ENCODE measurements around the gene DNAI1. TPM values are rescaled to one million over a fixed set of nuclear protein-coding genes. Genes with fewer than 3 reads are reported as not detected.

DNAI1 gene
- total RNA-seq, 2 donors from 2014 or later, result 5.6 TPM; not detected in 1

DNA sequence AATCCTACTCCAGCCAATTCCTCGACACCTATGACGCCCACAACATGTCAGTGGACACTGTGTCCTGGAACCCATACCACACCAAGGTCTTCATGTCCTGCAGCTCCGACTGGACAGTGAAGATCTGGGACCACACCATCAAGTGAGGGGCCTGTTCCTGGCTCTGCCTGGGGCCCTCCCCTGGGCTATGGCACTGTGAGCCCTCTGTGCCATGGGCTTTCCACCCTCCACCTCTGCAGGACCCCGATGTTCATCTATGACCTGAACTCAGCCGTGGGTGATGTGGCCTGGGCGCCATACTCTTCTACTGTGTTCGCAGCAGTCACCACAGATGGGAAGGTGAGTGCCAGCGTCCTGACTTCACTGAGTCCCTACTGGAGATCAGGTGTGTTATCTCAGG is 55.8 kb downstream of the DNAI1 start:
- Histone ChIP-seq H3K27me3 (replicated peaks; ENCODE audit: insufficient read depth) (no peaks in the 10 kb centered on the region), H3K4me1 (replicated peaks) (peaks cover 15% of the 10 kb centered on the region), H3K27ac (no peak overlapping the region), H3K36me3 (no peaks in the 10 kb centered on the region), H3K4me3 (no peak overlapping the region), H3K9me3 (no peaks in the 10 kb centered on the region)
- TF ChIP-seq, protein P1, sequence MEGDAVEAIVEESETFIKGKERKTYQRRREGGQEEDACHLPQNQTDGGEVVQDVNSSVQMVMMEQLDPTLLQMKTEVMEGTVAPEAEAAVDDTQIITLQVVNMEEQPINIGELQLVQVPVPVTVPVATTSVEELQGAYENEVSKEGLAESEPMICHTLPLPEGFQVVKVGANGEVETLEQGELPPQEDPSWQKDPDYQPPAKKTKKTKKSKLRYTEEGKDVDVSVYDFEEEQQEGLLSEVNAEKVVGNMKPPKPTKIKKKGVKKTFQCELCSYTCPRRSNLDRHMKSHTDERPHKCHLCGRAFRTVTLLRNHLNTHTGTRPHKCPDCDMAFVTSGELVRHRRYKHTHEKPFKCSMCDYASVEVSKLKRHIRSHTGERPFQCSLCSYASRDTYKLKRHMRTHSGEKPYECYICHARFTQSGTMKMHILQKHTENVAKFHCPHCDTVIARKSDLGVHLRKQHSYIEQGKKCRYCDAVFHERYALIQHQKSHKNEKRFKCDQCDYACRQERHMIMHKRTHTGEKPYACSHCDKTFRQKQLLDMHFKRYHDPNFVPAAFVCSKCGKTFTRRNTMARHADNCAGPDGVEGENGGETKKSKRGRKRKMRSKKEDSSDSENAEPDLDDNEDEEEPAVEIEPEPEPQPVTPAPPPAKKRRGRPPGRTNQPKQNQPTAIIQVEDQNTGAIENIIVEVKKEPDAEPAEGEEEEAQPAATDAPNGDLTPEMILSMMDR (IDR thresholded peaks at IDR 0.05), result no peak
- no peak for TF ChIP-seq POLR2A (IDR thresholded peaks at IDR 0.05)
- no peak for TF ChIP-seq POLR2AphosphoS5 (IDR thresholded peaks at IDR 0.05)
- 94% methylated on average over 8 of the region's 8 CpGs for WGBS
- intact Hi-C loops (cut with DNase I), result no loop called here
- DNase-seq (ENCODE audit: low spot score), result no peak

DNA sequence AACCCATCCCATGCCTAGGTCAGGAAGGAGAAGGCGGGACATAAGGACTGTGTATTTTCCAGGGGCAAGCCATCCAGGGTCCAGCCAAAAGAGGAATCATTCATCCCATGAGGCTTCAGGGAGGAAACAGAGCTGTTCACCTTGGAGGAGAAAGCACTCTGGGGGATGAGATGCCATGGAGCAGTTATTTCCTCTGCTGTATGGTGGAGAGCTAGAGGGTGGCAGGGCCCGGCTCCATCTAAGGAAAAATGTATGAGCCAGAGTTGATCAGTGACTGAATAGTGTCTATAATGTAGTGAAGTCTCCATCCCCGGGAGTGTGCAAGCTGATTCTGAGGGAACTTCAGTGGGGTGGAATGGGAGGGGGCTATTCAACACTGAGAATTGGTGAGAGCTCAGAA is 56.2 kb downstream of the DNAI1 start:
- H3K4me1 ChIP-seq (replicated peaks), result peaks cover 15% of the 10 kb centered on the region
- TF ChIP-seq POLR2AphosphoS5 (IDR thresholded peaks at IDR 0.05) (no peak), POLR2A (IDR thresholded peaks at IDR 0.05) (no peak)
- TF ChIP-seq, protein P1 (IDR thresholded peaks at IDR 0.05), result no peak
- WGBS, result 92% methylated on average over 3 of the region's 3 CpGs
- no peak overlapping the region for H3K27ac ChIP-seq
- no peaks in the 10 kb centered on the region for H3K36me3 ChIP-seq
- no peaks in the 10 kb centered on the region for H3K9me3 ChIP-seq
- H3K4me3 ChIP-seq, result no peak overlapping the region
- DNase-seq (ENCODE audit: low spot score), result no peak
- no peaks in the 10 kb centered on the region for H3K27me3 ChIP-seq (replicated peaks; ENCODE audit: insufficient read depth)
- intact Hi-C loops (cut with DNase I), result no loop called here

DNA sequence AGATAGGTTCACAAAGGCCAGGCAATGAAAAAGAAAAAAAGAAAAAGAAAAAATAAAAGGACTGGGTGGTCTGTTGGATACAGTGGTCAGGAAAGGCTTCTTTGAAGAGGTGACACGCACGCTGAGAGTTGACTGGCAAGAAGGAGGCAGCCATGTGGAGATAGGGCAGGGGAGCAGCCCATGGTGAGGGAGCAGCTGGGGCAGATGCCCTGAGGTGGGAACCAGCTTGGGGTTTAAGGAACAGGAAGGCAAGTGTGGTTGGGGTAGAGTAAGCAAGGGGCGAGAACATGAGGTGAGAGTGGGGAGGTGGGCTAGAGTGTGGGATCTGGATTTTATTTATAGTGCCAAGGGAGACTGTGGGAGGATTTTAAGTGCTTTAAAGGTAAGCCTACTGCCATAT is 57.4 kb downstream of the DNAI1 start:
- no peak overlapping the region for H3K27ac ChIP-seq
- peaks cover 15% of the 10 kb centered on the region for H3K4me1 ChIP-seq (replicated peaks)
- TF ChIP-seq POLR2A (IDR thresholded peaks at IDR 0.05), result no peak
- TF ChIP-seq, protein P1 (IDR thresholded peaks at IDR 0.05), result no peak
- no peak for TF ChIP-seq POLR2AphosphoS5 (IDR thresholded peaks at IDR 0.05)
- H3K4me3 ChIP-seq, result no peak overlapping the region
- no peaks in the 10 kb centered on the region for H3K9me3 ChIP-seq
- H3K27me3 ChIP-seq (replicated peaks; ENCODE audit: insufficient read depth), result no peaks in the 10 kb centered on the region
- no peak for DNase-seq (ENCODE audit: low spot score)
- no peaks in the 10 kb centered on the region for H3K36me3 ChIP-seq
- intact Hi-C loops (cut with DNase I), result no loop called here
- 92% methylated on average over 3 of the region's 3 CpGs for WGBS

DNA sequence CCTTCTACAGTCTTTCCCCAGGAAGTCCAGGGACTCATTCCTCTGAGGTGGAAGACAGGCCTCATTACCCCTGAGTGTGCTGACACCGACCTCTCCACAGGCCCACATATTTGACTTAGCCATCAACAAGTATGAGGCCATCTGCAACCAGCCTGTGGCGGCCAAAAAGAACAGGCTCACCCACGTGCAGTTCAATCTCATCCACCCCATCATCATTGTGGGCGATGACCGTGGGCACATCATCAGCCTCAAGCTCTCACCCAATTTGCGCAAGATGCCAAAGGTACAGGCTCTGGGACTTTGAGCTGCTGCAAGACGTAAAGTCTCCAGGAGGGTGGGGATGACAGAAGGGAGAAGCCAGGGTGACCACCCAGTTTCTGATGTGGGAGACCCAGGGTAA is 58.6 kb downstream of the DNAI1 start:
- TF ChIP-seq POLR2AphosphoS5 (IDR thresholded peaks at IDR 0.05), result no peak
- no peak for TF ChIP-seq POLR2A (IDR thresholded peaks at IDR 0.05)
- TF ChIP-seq, protein P1 (IDR thresholded peaks at IDR 0.05), result no peak
- H3K27me3 ChIP-seq (replicated peaks; ENCODE audit: insufficient read depth), result no peaks in the 10 kb centered on the region
- no peaks in the 10 kb centered on the region for H3K9me3 ChIP-seq
- no peak overlapping the region for H3K4me3 ChIP-seq
- no peak overlapping the region for H3K27ac ChIP-seq
- H3K36me3 ChIP-seq, result no peaks in the 10 kb centered on the region
- DNase-seq (ENCODE audit: low spot score), result no peak
- 84% methylated on average over 7 of the region's 7 CpGs for WGBS
- intact Hi-C loops (cut with DNase I), result no loop called here
- peaks cover 13% of the 10 kb centered on the region for H3K4me1 ChIP-seq (replicated peaks)

DNA sequence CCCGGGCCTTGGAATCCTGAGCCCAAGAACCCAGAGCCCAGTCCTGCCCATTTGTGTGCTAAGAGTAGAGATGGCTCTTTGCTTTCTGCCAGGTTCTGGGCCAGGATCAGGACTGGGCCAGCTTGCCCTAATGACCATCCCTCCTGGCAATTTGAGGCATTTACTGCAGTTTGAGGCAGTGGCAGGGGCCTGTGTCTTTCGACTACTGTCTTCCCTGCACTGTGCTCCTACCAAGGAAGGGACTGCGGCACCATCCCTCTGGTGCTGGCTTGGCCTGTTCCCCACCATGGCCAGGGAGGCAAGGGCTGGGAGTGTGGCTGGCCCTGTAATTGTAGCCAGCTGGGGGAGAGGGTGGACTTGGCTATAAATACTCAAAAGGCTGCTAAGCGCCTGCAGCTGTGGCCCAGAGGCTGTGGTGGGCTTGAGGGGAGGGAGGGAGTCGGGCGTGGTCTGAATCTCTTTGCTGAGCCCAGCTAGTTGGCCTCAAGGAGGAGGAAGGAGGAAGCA is 59.6 kb downstream of the DNAI1 start:
- DNase-seq (ENCODE audit: low spot score), result no peak
- Histone ChIP-seq H3K27ac (no peak overlapping the region), H3K4me1 (replicated peaks) (peaks cover 3% of the 10 kb centered on the region), H3K36me3 (no peaks in the 10 kb centered on the region), H3K27me3 (replicated peaks; ENCODE audit: insufficient read depth) (no peaks in the 10 kb centered on the region), H3K4me3 (no peak overlapping the region), H3K9me3 (no peaks in the 10 kb centered on the region)
- TF ChIP-seq POLR2AphosphoS5 (IDR thresholded peaks at IDR 0.05) (no peak), POLR2A (IDR thresholded peaks at IDR 0.05) (no peak)
- TF ChIP-seq, protein P1 (IDR thresholded peaks at IDR 0.05), result no peak
- 94% methylated on average over 5 of the region's 6 CpGs for WGBS
- intact Hi-C loops (cut with DNase I), result no loop called here

Measured in prostate gland (tissue), 2 donors.